ENCODE measurements around the gene SH3BP1.
"Not testable (repeated sequence)": the region's sequence is repeated elsewhere in the genome, so short reads cannot be mapped to it uniquely, and the experiment has no call there.

SH3BP1 gene

GRCh38 chr22:37686002-37686982 lies 46.8 kb downstream of the SH3BP1 start, which contains the start of gene NOL12:
Gene NOL12, plus strand, starts transcription at chr22:37686343. Its CDS starts 50 bp downstream, at chr22:37686393.
- ChIA-PET CTCF (interaction anchor here (1.1 to 21.1 kb wide), 8 partner anchors 21 to 131 kb away, joined by 3 to 315 read pairs (median 4); partner anchors contain the start of genes GGA1, LGALS1, PDXP and SH3BP1), POLR2A (no interaction called here)
- no peak for TF ChIP-seq CTCF (IDR thresholded peaks at IDR 0.05; ENCODE audit: control extremely low read depth, extremely low read depth, low read depth, missing control alignments)
- peak; percentile 89 for DNase-seq (ENCODE audit: extremely low spot score)

GRCh38 chr22:37690407-37690806 lies 50.9 kb downstream of the SH3BP1 start:
- no peak for DNase-seq (ENCODE audit: extremely low spot score)
- no peak for TF ChIP-seq CTCF (IDR thresholded peaks at IDR 0.05; ENCODE audit: control extremely low read depth, extremely low read depth, low read depth, missing control alignments)
- CTCF ChIA-PET = no interaction called here
- POLR2A ChIA-PET = no interaction called here

- no peak for DNase-seq (ENCODE audit: extremely low spot score)
- ChIA-PET POLR2A (interaction anchor here (0.5 to 0.6 kb wide), 2 partner anchors 46 to 708 kb away, joined by 3 to 4 read pairs; no protein-coding TSS in a partner anchor), CTCF (no interaction called here)
- TF ChIP-seq CTCF (IDR thresholded peaks at IDR 0.05; ENCODE audit: control extremely low read depth, extremely low read depth, low read depth, missing control alignments) = no peak
These were observed 51.5 kb downstream of the SH3BP1 start for GRCh38 chr22:37690901-37691504.

- no peak for DNase-seq (ENCODE audit: extremely low spot score)
- TF ChIP-seq CTCF (IDR thresholded peaks at IDR 0.05; ENCODE audit: control extremely low read depth, extremely low read depth, low read depth, missing control alignments) = no peak
- ChIA-PET POLR2A (no interaction called here), CTCF (interaction anchor here (0.8 to 5.0 kb wide), 6 partner anchors 12 to 125 kb away, joined by 3 to 27 read pairs (median 4); no protein-coding TSS in a partner anchor)
These were observed 53.3 kb downstream of the SH3BP1 start for GRCh38 chr22:37692627-37693285.

GRCh38 chr22:37694131-37694530 lies 54.7 kb downstream of the SH3BP1 start:
- POLR2A ChIA-PET = interaction anchor here (0.6 to 0.7 kb wide), 2 partner anchors 8 to 19 kb away, joined by 3 to 4 read pairs; partner anchors contain the start of gene LGALS1
- not testable (repeated sequence) for DNase-seq (ENCODE audit: extremely low spot score)
- CTCF ChIA-PET = interaction anchor here (2.5 to 5.0 kb wide), 2 partner anchors 13 to 51 kb away, joined by 13 to 27 read pairs; no protein-coding TSS in a partner anchor

GRCh38 chr22:37696260-37696656 lies 56.8 kb downstream of the SH3BP1 start:
- POLR2A ChIA-PET; DNase-seq (ENCODE audit: extremely low spot score): not testable (repeated sequence)
- CTCF ChIA-PET = interaction anchor here (1.1 to 5.0 kb wide), 7 partner anchors 13 to 90 kb away, joined by 3 to 27 read pairs (median 4); no protein-coding TSS in a partner anchor
